GM08714 (cell line): Measurements from ENCODE around the gene CRB2.
"Not testable (repeated sequence)": the region's sequence is repeated elsewhere in the genome, so short reads cannot be mapped to it uniquely, and the experiment has no call there.

Experiments
- H3K4me3 ChIP-seq: fragments of 200-500 bp; sonication (Bioruptor generic); 2 replicates; pipeline ENCODE4 v1.5.1; 2014; ENCODE audit warnings: mild to moderate bottlenecking, low read length, inconsistent platforms
- ZNF274 ChIP-seq: IDR thresholded peaks from 2 replicates; pipeline ENCODE4 v1.6.1; 2012; ENCODE audit warnings: mild to moderate bottlenecking, low read depth, low read length

Gene CRB2

GRCh38 chr9:123382653-123383511 is 26.9 kb downstream of the CRB2 start:
- H3K4me3 ChIP-seq: no peak overlapping the region
- no peak for TF ChIP-seq ZNF274

- TF ChIP-seq ZNF274: no peak
- H3K4me3 ChIP-seq: no peak overlapping the region
Measured at GRCh38 chr9:123383512-123384170, 27.6 kb downstream of the CRB2 start.

- H3K4me3 ChIP-seq: no peak overlapping the region
- no peak for TF ChIP-seq ZNF274
Measured at GRCh38 chr9:123387686-123388085, 31.7 kb downstream of the CRB2 start.

- TF ChIP-seq ZNF274: no peak
- H3K4me3 ChIP-seq: no peak overlapping the region
Measured at GRCh38 chr9:123389070-123389469, 33.1 kb downstream of the CRB2 start.

- no peak for TF ChIP-seq ZNF274
- H3K4me3 ChIP-seq: no peak overlapping the region
Measured at GRCh38 chr9:123389698-123390097, 33.7 kb downstream of the CRB2 start.

GRCh38 chr9:123390337-123391135 is 34.5 kb downstream of the CRB2 start:
- no peak overlapping the region for H3K4me3 ChIP-seq

GRCh38 chr9:123391233-123391632 is 35.2 kb downstream of the CRB2 start:
- no peak for TF ChIP-seq ZNF274
- H3K4me3 ChIP-seq: no peak overlapping the region

More at GRCh38 chr9:123390337-123391135, 34.5 kb downstream of the CRB2 start:
- no peak for TF ChIP-seq ZNF274

GRCh38 chr9:123391946-123392345 is 35.9 kb downstream of the CRB2 start:
- no peak for TF ChIP-seq ZNF274
- H3K4me3 ChIP-seq: no peak overlapping the region

GRCh38 chr9:123392802-123393201 is 36.8 kb downstream of the CRB2 start:
- TF ChIP-seq ZNF274: no peak
- no peak overlapping the region for H3K4me3 ChIP-seq

GRCh38 chr9:123394291-123395235 is 38.6 kb downstream of the CRB2 start:
- H3K4me3 ChIP-seq: no peak overlapping the region
- no peak for TF ChIP-seq ZNF274

GRCh38 chr9:123395276-123395688 is 39.3 kb downstream of the CRB2 start:
- H3K4me3 ChIP-seq: no peak overlapping the region
- TF ChIP-seq ZNF274: no peak

- TF ChIP-seq ZNF274: no peak
- no peak overlapping the region for H3K4me3 ChIP-seq
Measured at GRCh38 chr9:123395689-123396511, 39.9 kb downstream of the CRB2 start.

GRCh38 chr9:123397975-123398374 is 42.0 kb downstream of the CRB2 start:
- H3K4me3 ChIP-seq: no peak overlapping the region
- no peak for TF ChIP-seq ZNF274

- H3K4me3 ChIP-seq: not testable (repeated sequence)
Measured at GRCh38 chr9:123398938-123399337, 42.9 kb downstream of the CRB2 start.
